Brain microvascular endothelial cell (primary cell): Measurements from ENCODE around the gene SLC4A7.
"Not testable (repeated sequence)": the region's sequence is repeated elsewhere in the genome, so short reads cannot be mapped to it uniquely, and the experiment has no call there.

ENCODE experiments used
- DNase-seq: peaks from one replicate; pipeline ENCODE4 v3.0.0-alpha.2; 2020
- H3K27ac ChIP-seq: fragments of 250-450 bp; sonication (Bioruptor Pico); 2 replicates; pipeline ENCODE4 v1.5.1; 2020; ENCODE audit warnings: mild to moderate bottlenecking, moderate library complexity
- H3K27me3 ChIP-seq: fragments of 250-450 bp; sonication (Bioruptor Pico); replicated peaks from 2 replicates; pipeline ENCODE4 v1.5.1; 2020; ENCODE audit warnings: mild to moderate bottlenecking
- H3K36me3 ChIP-seq: fragments of 250-450 bp; sonication (Bioruptor Pico); replicated peaks from 2 replicates; pipeline ENCODE4 v1.5.1; 2020; ENCODE audit warnings: mild to moderate bottlenecking
- H3K4me3 ChIP-seq: 2 replicates; pipeline ENCODE4 v1.5.1; 2011; ENCODE audit warnings: low read depth, mild to moderate bottlenecking, control low read depth, low read length, moderate library complexity
- CTCF ChIP-seq: IDR thresholded peaks from 2 replicates; pipeline ENCODE4 v1.5.1; 2011; ENCODE audit warnings: low read depth, mild to moderate bottlenecking, moderate library complexity, low read length, control low read depth, inconsistent platforms; ENCODE audit errors: missing control alignments
- in situ Hi-C: cut with HindIII; loops from 2 replicates; pipeline ENCODE4 v1.10.0; 2017; ENCODE audit warnings: low sequenced_read_pairs, low pct_ligation_motif_present

SLC4A7 gene

DNA sequence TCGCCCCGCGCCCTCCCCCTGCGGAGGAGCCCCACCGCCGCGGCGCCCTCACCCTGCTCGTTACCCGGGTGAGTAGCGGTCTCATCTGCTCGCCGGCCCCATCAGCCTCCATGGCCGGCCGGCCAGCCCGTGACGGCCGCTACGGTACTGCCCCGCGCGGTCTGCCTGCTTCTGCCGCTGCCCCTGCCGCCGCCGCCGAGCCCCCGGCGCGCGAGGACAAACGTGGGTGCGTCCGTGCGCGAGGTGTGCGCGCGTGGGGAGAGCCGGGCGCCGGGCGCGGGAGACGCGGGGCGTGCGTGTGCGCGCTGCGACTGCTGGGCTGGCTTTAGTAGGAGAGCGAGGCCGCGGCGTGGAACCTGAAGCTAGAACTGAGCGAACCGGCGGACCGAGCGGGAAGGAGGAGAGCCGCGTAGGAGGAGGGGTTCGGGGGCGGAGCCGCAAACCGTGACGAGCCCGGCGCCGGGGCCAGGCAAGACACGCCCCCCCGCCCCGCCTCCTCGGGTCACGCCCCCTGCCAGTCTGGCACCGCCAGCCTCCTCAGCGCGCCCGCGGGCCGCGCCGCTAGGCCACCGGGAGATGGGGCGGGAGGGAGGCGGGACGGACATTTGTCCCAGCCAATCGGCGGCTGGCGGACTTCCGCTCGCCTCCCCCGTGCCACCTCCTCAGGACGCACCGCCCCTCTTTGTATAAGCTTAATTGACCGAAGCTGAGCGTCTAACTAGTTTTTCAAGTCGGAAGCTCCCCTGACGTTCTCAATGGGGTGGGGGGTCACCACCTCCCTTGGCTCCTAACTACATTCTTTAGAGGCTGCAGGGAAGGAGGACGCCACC is at the start of gene SLC4A7:
Gene SLC4A7, minus strand, starts transcription at position 370 of the 830 bp plus-strand sequence. Its CDS starts 258 bp downstream, at position 112.
- H3K4me3 ChIP-seq = peak within 1 kb of the TSS; percentile 87
- TF ChIP-seq CTCF = no peak
- no peaks in the 10 kb centered on the region for H3K27me3 ChIP-seq
- peak within 1 kb of the TSS; percentile 68 for H3K27ac ChIP-seq
- peak; percentile 95 for DNase-seq
- in situ Hi-C loops = no loop called here
- H3K36me3 ChIP-seq = no peaks in the 10 kb centered on the region

DNA sequence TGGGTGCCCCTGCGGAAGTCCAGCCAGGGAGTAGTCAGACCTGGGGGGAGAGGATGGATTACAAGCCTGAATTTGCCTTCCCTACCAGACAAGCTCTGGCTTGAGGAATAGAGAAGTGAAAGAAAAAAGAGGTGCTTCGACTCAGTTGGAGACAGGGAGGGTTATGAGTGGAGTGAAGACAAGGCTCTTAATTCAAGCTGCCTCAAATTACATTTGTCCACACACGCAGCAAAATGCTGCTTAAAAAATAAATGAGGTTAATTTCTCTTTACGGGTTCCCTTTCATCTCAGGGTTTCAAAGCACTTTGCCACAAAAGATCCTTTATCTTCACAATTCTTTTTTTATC is 49.0 kb upstream of the SLC4A7 start:
- in situ Hi-C loops = no loop called here
- peak overlapping the region; percentile 91 for H3K27ac ChIP-seq
- H3K27me3 ChIP-seq = no peaks in the 10 kb centered on the region
- no peak for TF ChIP-seq CTCF
- no peak for DNase-seq
- no peaks in the 10 kb centered on the region for H3K36me3 ChIP-seq
- H3K4me3 ChIP-seq = no peak overlapping the region

- H3K27ac ChIP-seq = peak overlapping the region; percentile 91
- H3K27me3 ChIP-seq = no peaks in the 10 kb centered on the region
- TF ChIP-seq CTCF = no peak
- H3K36me3 ChIP-seq = no peaks in the 10 kb centered on the region
- DNase-seq = no peak
- in situ Hi-C loops = no loop called here
- no peak overlapping the region for H3K4me3 ChIP-seq
These were observed 48.5 kb upstream of the SLC4A7 start for GRCh38 chr3:27532426-27533260.

DNA sequence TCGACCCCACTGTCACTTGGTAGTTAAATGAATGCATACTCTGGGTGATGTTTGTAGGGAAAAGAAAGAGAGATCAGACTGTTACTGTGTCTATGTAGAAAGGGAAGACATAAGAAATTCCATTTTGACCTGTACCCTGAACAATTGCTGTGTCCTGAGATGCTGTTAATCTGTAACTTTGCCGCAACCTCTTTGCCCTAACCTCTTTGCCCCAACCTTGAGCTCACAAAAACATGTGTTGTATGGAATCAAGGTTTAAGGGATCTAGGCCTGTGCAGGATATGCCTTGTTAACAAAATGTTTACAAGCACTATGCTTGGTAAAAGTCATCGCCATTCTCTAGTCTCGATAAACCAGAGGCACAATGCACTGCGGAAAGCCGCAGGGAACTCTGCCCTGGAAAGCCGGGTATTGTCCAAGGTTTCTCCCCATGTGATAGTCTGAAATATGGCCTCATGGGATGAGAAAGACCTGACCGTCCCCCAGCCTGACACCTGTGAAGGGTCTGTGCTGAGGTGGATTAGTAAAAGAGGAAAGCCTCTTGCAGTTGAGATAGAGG is 47.1 kb upstream of the SLC4A7 start:
- DNase-seq, in situ Hi-C loops, H3K27me3 ChIP-seq, H3K36me3 ChIP-seq, H3K27ac ChIP-seq, H3K4me3 ChIP-seq: not testable (repeated sequence)

DNA sequence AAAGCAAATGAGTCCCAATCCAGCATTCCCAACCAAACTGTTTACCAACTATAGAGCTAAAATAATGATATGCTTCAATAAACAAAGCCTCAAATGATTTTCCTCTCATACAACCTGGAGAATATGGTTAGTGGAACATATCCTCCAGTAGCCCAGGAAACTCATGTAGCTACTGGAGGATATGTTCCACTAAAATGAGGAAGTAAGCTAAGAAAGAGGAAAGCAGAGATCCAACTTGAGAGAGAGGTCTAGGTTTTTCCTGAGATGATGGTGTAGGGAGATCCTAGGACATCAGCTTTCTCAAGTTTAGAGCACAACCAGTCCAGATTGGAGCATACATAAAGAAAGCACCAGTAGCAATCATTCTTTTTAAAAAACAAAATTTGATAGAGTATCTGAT is 44.6 kb upstream of the SLC4A7 start:
- no peak for TF ChIP-seq CTCF
- Histone ChIP-seq H3K27me3 (no peaks in the 10 kb centered on the region), H3K27ac (no peak overlapping the region), H3K36me3 (no peaks in the 10 kb centered on the region), H3K4me3 (no peak overlapping the region)
- no peak for DNase-seq
- in situ Hi-C loops = no loop called here
